Neural cell (in vitro differentiated cells): ENCODE measurements around the gene ADGRB3.

Experiments used
- CTCF ChIP-seq: fragments of 450-650 bp; IDR thresholded peaks from 2 replicates; pipeline ENCODE4 v1.5.1; 2014; ENCODE audit warnings: antibody characterized with exemption, mild to moderate bottlenecking, moderate library complexity; ENCODE audit not compliant: poor library complexity, severe bottlenecking
- EP300 ChIP-seq: fragments of 450-650 bp; conservative IDR thresholded peaks from 2 replicates; pipeline ENCODE4 v1.6.1; 2014; ENCODE audit warnings: antibody characterized with exemption, mild to moderate bottlenecking, moderate library complexity; ENCODE audit not compliant: poor library complexity, severe bottlenecking
- EZH2 ChIP-seq: fragments of 200-600, 300-800 bp; shearing (Covaris generic), sonication (generic); IDR thresholded peaks from 2 replicates; pipeline ENCODE4 v1.6.1; 2014; ENCODE audit warnings: antibody characterized with exemption, low read length, borderline replicate concordance, mild to moderate bottlenecking; ENCODE audit not compliant: insufficient read depth, poor library complexity, severe bottlenecking
- POLR2AphosphoS5 ChIP-seq: IDR thresholded peaks from 2 replicates; pipeline ENCODE4 v1.6.1; 2012
- REST ChIP-seq: IDR thresholded peaks from 2 replicates; pipeline ENCODE4 v1.6.1; 2012; ENCODE audit warnings: borderline replicate concordance
- TAF1 ChIP-seq: IDR thresholded peaks from 2 replicates; pipeline ENCODE4 v1.6.1; 2012; ENCODE audit warnings: low read depth

- TF ChIP-seq EZH2: no peak
- peak; percentile 67 for TF ChIP-seq CTCF
- no peak for TF ChIP-seq POLR2AphosphoS5
- no peak for TF ChIP-seq TAF1
- no peak for TF ChIP-seq REST
- TF ChIP-seq EP300: no peak
Measured at GRCh38 chr6:68876792-68877493, 241.9 kb downstream of the ADGRB3 start.
